Endothelial cell of umbilical vein (primary cell): Measurements from ENCODE around the gene RPL34. TPM values are rescaled to one million over a fixed set of nuclear protein-coding genes. Genes with fewer than 3 reads are reported as not detected.

ENCODE experiments used
- BruUV-seq: library from RNA; stranded (reverse); fragments of 400-500 nt; replicated peaks from 2 replicates; lab custom pipeline; 2021; lab: Mats Ljungman, UMichigan
- CTCF ChIA-PET: fragments of 300-600, 350-600 bp; sonication (Branson Sonifier 250); formaldehyde crosslinking; loops from one replicate; lab custom pipeline; 2021; ENCODE audit warnings: antibody characterized with exemption, inconsistent platforms; lab: Charles Lee
- POLR2A ChIA-PET: fragments of 300-600, 350-600 bp; sonication (Branson Sonifier 250); formaldehyde crosslinking; loops from one replicate; lab custom pipeline; 2021; ENCODE audit warnings: antibody characterized with exemption, inconsistent platforms; lab: Charles Lee
- DNase-seq: peaks from one replicate; pipeline ENCODE4 v3.0.0-alpha.2; 2011; ENCODE audit warnings: low read depth, low spot score
- FAIRE-seq: peaks from 2 replicates; lab custom pipeline; 2011; peaks lifted over from hg19 to GRCh38; lab: Jason Lieb, UNC
- H2AFZ ChIP-seq: 2 replicates; pipeline ENCODE4 v1.6.0; 2012; ENCODE audit warnings: low read depth, low read length, control low read depth, inconsistent platforms
- H3K27ac ChIP-seq: 2 replicates; pipeline ENCODE4 v1.5.1; 2011; ENCODE audit warnings: low read depth, mild to moderate bottlenecking, control low read depth, low read length, moderate library complexity; ENCODE audit not compliant: insufficient read depth
- H3K27me3 ChIP-seq, 2 experiments: 2 replicates each; pipeline versions ENCODE4 v1.6.0 to v1.6.1; 2011; ENCODE audit warnings: low read length in 2 of 2, mixed read lengths in 1 of 2; ENCODE audit not compliant: control insufficient read depth in 2 of 2, insufficient read depth in 2 of 2
- H3K36me3 ChIP-seq, 2 experiments: 2 replicates in 1 of 2; 3 replicates in 1 of 2; pipeline ENCODE4 v1.5.1; 2011; ENCODE audit warnings: low read length in 2 of 2, mild to moderate bottlenecking in 1 of 2, moderate library complexity in 1 of 2; ENCODE audit not compliant: control insufficient read depth in 2 of 2, insufficient read depth in 2 of 2; ENCODE audit errors: extremely low read depth in 1 of 2
- H3K4me1 ChIP-seq: 3 replicates; pipeline ENCODE4 v1.5.1; 2011; ENCODE audit warnings: mild to moderate bottlenecking, low read length; ENCODE audit not compliant: control insufficient read depth, insufficient read depth; ENCODE audit errors: extremely low read depth
- H3K4me2 ChIP-seq: 2 replicates; pipeline ENCODE4 v1.6.1; 2011; ENCODE audit warnings: low read length, control low read depth, mixed read lengths; ENCODE audit not compliant: insufficient read depth
- H3K4me3 ChIP-seq, 3 experiments: fragments of 200-600 bp in 1 of 3; sonication (generic), shearing (Covaris generic) in 1 of 3; replicated peaks in 1 of 3; 2 replicates each; pipeline ENCODE4 v1.5.1; 2011 to 2016; ENCODE audit warnings: control low read depth in 3 of 3, low read length in 3 of 3, mild to moderate bottlenecking in 2 of 3, inconsistent platforms in 1 of 3, low read depth in 1 of 3, moderate library complexity in 1 of 3; ENCODE audit not compliant: insufficient read depth in 1 of 3
- H3K79me2 ChIP-seq: 2 replicates; pipeline ENCODE4 v1.6.0; 2012; ENCODE audit warnings: low read length, inconsistent platforms; ENCODE audit not compliant: control insufficient read depth, insufficient read depth
- H3K9ac ChIP-seq: replicated peaks from 2 replicates; pipeline ENCODE3; 2011; ENCODE audit warnings: low read length, control low read depth; ENCODE audit not compliant: insufficient read depth; ENCODE audit errors: extremely low read depth
- H3K9me1 ChIP-seq: replicated peaks from 3 replicates; pipeline ENCODE4 v1.6.0; 2011; ENCODE audit warnings: mild to moderate bottlenecking, low read length; ENCODE audit not compliant: control insufficient read depth, insufficient read depth; ENCODE audit errors: extremely low read depth
- H3K9me3 ChIP-seq: replicated peaks from 2 replicates; pipeline ENCODE4 v1.5.1; 2012; ENCODE audit warnings: low read length, inconsistent platforms; ENCODE audit not compliant: control insufficient read depth, insufficient read depth
- H4K20me1 ChIP-seq: replicated peaks from 2 replicates; pipeline ENCODE3; 2011; ENCODE audit warnings: mild to moderate bottlenecking, low read length; ENCODE audit not compliant: control insufficient read depth, insufficient read depth; ENCODE audit errors: extremely low read depth
- CTCF ChIP-seq, 2 donors: IDR thresholded peaks; 1 replicate in 1 of 2; 2 replicates in 1 of 2; pipeline ENCODE4 v1.5.1; 2011; ENCODE audit warnings: low read length in 2 of 2, mild to moderate bottlenecking in 2 of 2, moderate library complexity in 2 of 2, control low read depth in 1 of 2, inconsistent platforms in 1 of 2, low read depth in 1 of 2; ENCODE audit not compliant: insufficient read depth in 1 of 2; ENCODE audit errors: extremely low read depth in 1 of 2
- EZH2 ChIP-seq: IDR thresholded peaks from 2 replicates; pipeline ENCODE4 v1.6.1; 2012; ENCODE audit warnings: borderline replicate concordance, low read depth, mild to moderate bottlenecking, moderate library complexity, low read length, inconsistent platforms; ENCODE audit not compliant: severe bottlenecking
- FOS ChIP-seq: IDR thresholded peaks from 2 replicates; pipeline ENCODE4 v1.6.1; 2011; ENCODE audit warnings: mild to moderate bottlenecking, low read length, moderate library complexity, borderline replicate concordance; ENCODE audit not compliant: insufficient read depth
- GATA2 ChIP-seq: IDR thresholded peaks from 2 replicates; pipeline ENCODE4 v1.7.0; 2011; ENCODE audit warnings: low read depth, mild to moderate bottlenecking, moderate library complexity, mixed read lengths, low read length; ENCODE audit not compliant: insufficient read length, insufficient read depth
- JUN ChIP-seq: IDR thresholded peaks from 2 replicates; pipeline ENCODE4 v1.6.1; 2011; ENCODE audit warnings: borderline replicate concordance, low read depth; ENCODE audit not compliant: insufficient read length, insufficient read depth
- MAX ChIP-seq: IDR thresholded peaks from 2 replicates; pipeline ENCODE4 v1.6.1; 2011; ENCODE audit not compliant: insufficient read depth, insufficient read length
- MYC ChIP-seq: IDR thresholded peaks from one replicate; pipeline ENCODE4 v1.6.1; 2011; ENCODE audit warnings: mild to moderate bottlenecking, low read depth, low read length
- POLR2A ChIP-seq: IDR thresholded peaks from 2 replicates; pipeline ENCODE4 v1.6.1; 2012; ENCODE audit warnings: low read depth, mild to moderate bottlenecking, control low read depth, low read length
- POLR2AphosphoS5 ChIP-seq: IDR thresholded peaks from 2 replicates; pipeline ENCODE4 v1.6.1; 2012; ENCODE audit warnings: low read depth, mild to moderate bottlenecking, control low read depth, low read length, moderate library complexity; ENCODE audit not compliant: insufficient read depth
- dilution Hi-C: fragments of 300-500 bp; cut with MboI; formaldehyde crosslinking; loops from one replicate; pipeline ENCODE4 v1.15.0; 2019; ENCODE audit warnings: low sequenced_read_pairs; ENCODE audit not compliant: extremely low pct_ligation_motif_present
- intact Hi-C: fragments of 100-400 bp; cut with micrococcal nuclease; formaldehyde crosslinking; loops from one replicate; pipeline ENCODE4 v1.10.0; 2022
- polyA plus RNA-seq, 4 experiments: library from polyadenylated mRNA; depleted of rRNA in 3 of 4; stranded (reverse) in 3 of 4; unstranded in 1 of 4; fragments of >200 nt; gene quantifications; 2 replicates each; pipeline versions ENCODE4 v1.2.1 to v1.2.3, GENCODE V29; 2011 to 2012; ENCODE audit warnings: missing spikeins in 1 of 4
- total RNA-seq: library from RNA; stranded (reverse); gene quantifications from 2 replicates; pipeline ENCODE4 v1.2.3, GENCODE V29; 2021

Gene RPL34
- total and polyA plus RNA-seq, 2 donors (not counting 3 experiments of a cell fraction or from before 2014, with no cell fraction given): 1,114 to 2,397 TPM

- Histone ChIP-seq H3K27me3 (no peaks in the 10 kb centered on the region), H3K36me3 (no peaks in the 10 kb centered on the region), H3K9ac (no peak overlapping the region), H3K4me1 (peaks cover 18% of the 10 kb centered on the region), H3K4me3 (no peak overlapping the region), H3K9me1 (no peaks in the 10 kb centered on the region), H2AFZ (peak overlapping the region; percentile 33), H4K20me1 (no peaks in the 10 kb centered on the region), H3K27ac (no peak overlapping the region), H3K9me3 (no peaks in the 10 kb centered on the region), H3K4me2 (peak overlapping the region; percentile 6), H3K79me2 (no peaks in the 10 kb centered on the region)
- dilution Hi-C loops (no loop called here), intact Hi-C loops (no loop called here)
- ChIA-PET CTCF (interaction anchor here (1.8 to 3.2 kb wide), 2 partner anchors 18 to 571 kb away, joined by 12 to 15 read pairs; no protein-coding TSS in a partner anchor), POLR2A (no interaction called here)
- FAIRE-seq (peak; percentile 43), DNase-seq (peak; percentile 28)
- TF ChIP-seq CTCF (IDR thresholded peaks at IDR 0.05; ENCODE audit: extremely low read depth in 1 of 2, insufficient read depth in 1 of 2, low read depth in 1 of 2, low read length in 2 of 2) (no peak), GATA2 (peak; percentile 9)
- BruUV-seq: no TSS peak
These were observed 30.4 kb upstream of the RPL34 start for GRCh38 chr4:108589961-108590360.

GRCh38 chr4:108590776-108591175, 29.6 kb upstream of the RPL34 start:
- no peaks in the 10 kb centered on the region for H3K9me1 ChIP-seq
- H3K4me1 ChIP-seq: peaks cover 18% of the 10 kb centered on the region
- no peak for FAIRE-seq
- H3K27me3 ChIP-seq: no peaks in the 10 kb centered on the region
- ChIA-PET POLR2A (no interaction called here), CTCF (no interaction called here)
- H3K4me3 ChIP-seq: no peak overlapping the region
- no peak overlapping the region for H3K9ac ChIP-seq
- no peaks in the 10 kb centered on the region for H3K9me3 ChIP-seq
- DNase-seq: no peak
- peak overlapping the region; percentile 93 for H3K27ac ChIP-seq
- H3K4me2 ChIP-seq: no peak overlapping the region
- dilution Hi-C loops (no loop called here), intact Hi-C loops (no loop called here)
- H2AFZ ChIP-seq: no peak overlapping the region
- no TSS peak for BruUV-seq
- no peaks in the 10 kb centered on the region for H4K20me1 ChIP-seq
- H3K36me3 ChIP-seq: no peaks in the 10 kb centered on the region
- TF ChIP-seq GATA2: no peak
- TF ChIP-seq MAX: no peak
- no peak for TF ChIP-seq POLR2A
- TF ChIP-seq JUN: no peak
- TF ChIP-seq CTCF (IDR thresholded peaks at IDR 0.05; ENCODE audit: extremely low read depth in 1 of 2, insufficient read depth in 1 of 2, low read depth in 1 of 2, low read length in 2 of 2): no peak
- TF ChIP-seq POLR2AphosphoS5: no peak
- TF ChIP-seq MYC: no peak
- TF ChIP-seq EZH2: no peak
- TF ChIP-seq FOS: no peak
- no peaks in the 10 kb centered on the region for H3K79me2 ChIP-seq
